ENCODE data around the gene LRP2BP.

Gene LRP2BP

DNA sequence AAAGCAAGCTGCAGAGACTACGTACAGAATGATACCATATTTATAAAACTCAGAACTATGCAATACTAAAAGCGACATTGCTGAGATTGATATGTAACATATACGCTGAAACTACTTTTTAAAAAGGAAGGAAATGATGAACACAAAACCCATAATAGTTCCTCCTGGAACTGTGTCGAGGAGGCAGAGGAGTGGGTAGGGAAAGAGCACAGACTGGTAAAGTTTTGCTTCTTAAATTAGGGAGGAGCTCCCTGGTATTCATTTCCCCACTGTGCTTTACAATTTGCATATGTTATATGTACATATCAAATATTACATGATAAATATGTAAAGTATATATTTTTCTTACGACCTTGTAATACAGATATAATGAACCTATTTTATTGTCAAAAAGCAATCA is 16.1 kb upstream of the LRP2BP start:
- no peak for DNase-seq (ENCODE audit: low read depth)
- TF ChIP-seq, protein P1, sequence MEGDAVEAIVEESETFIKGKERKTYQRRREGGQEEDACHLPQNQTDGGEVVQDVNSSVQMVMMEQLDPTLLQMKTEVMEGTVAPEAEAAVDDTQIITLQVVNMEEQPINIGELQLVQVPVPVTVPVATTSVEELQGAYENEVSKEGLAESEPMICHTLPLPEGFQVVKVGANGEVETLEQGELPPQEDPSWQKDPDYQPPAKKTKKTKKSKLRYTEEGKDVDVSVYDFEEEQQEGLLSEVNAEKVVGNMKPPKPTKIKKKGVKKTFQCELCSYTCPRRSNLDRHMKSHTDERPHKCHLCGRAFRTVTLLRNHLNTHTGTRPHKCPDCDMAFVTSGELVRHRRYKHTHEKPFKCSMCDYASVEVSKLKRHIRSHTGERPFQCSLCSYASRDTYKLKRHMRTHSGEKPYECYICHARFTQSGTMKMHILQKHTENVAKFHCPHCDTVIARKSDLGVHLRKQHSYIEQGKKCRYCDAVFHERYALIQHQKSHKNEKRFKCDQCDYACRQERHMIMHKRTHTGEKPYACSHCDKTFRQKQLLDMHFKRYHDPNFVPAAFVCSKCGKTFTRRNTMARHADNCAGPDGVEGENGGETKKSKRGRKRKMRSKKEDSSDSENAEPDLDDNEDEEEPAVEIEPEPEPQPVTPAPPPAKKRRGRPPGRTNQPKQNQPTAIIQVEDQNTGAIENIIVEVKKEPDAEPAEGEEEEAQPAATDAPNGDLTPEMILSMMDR (IDR thresholded peaks at IDR 0.05; ENCODE audit: insufficient read depth, low read depth, low read length, missing control alignments): no peak
- no peak overlapping the region for H3K4me3 ChIP-seq (ENCODE audit: low read length)

DNA sequence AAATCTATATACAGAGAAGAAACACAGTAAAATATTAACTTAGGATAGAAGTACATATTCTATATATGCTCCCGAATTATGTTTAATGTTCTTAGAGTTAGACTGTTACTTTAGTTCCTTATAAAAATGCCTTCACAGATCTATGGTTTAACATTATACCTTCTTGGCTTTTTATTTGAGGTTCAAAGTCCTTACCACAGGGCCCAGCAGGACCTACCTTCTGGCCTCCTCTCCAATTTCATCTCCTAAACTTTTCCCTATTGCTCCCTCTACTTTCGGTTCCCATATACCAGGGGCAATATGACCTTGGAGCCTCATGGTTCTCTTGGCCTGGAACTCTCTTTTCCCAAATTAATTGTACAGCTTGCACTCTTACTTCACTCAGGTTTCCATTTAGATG is 12.7 kb upstream of the LRP2BP start:
- no peak overlapping the region for H3K4me3 ChIP-seq (ENCODE audit: low read length)
- TF ChIP-seq, protein P1 (IDR thresholded peaks at IDR 0.05; ENCODE audit: insufficient read depth, low read depth, low read length, missing control alignments): no peak

DNA sequence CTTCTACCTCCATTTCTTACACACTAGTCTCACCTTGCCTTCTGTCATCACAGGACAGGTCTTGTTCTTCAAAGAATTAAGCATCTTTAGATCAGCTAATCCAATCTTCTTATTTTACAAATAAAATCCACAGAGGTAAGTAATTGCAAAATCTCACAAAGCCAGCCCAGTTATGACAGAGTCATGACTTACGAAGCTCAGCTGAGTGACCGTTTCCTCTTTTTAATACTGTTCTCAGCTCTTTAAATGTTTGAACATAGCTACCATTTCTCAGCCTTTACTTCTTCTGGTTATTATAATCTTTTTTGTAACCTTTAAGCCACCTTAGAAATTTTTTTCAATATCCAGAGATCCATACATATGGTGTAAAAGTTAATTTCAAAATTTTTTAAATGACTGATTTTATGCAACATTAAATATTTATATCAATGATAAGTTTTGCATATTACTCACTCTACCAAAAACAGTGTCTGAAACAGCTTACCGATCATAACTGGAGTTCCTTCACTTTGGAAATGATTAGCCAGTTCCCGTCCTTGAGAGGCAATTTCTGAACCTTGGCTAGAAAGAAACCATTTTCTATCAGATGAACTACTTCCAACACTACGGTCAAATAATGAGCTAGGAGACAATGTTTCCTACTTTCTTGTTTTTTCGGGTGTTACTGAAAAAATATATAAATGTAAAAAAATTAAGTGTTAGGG is 9.7 kb upstream of the LRP2BP start:
- H3K4me3 ChIP-seq (ENCODE audit: low read length): no peak overlapping the region
- no peak for DNase-seq (ENCODE audit: low read depth)
- TF ChIP-seq, protein P1 (IDR thresholded peaks at IDR 0.05; ENCODE audit: insufficient read depth, low read depth, low read length, missing control alignments): no peak

More for the DNA sequence above, 12.7 kb upstream of the LRP2BP start:
- no peak for DNase-seq (ENCODE audit: low read depth)

DNA sequence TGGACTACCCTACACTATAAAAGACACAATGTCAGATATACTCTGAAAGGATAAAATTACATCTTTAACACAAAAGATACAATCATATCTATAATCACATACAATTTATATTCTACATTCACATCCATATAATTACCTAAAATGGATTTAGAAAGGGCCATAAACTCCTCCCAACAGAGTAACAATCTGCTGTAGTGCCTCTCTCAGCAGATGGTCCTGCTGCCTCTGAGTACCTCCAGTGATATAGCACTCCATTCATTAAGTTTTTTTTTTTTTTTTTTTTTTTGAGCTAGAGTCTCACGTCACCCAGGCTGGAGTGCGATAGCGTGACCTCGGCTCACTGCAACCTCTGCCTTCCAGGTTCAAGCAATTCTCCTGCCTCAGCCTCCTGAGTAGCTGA is 8.3 kb upstream of the LRP2BP start:
- TF ChIP-seq, protein P1 (IDR thresholded peaks at IDR 0.05; ENCODE audit: insufficient read depth, low read depth, low read length, missing control alignments): no peak

DNA sequence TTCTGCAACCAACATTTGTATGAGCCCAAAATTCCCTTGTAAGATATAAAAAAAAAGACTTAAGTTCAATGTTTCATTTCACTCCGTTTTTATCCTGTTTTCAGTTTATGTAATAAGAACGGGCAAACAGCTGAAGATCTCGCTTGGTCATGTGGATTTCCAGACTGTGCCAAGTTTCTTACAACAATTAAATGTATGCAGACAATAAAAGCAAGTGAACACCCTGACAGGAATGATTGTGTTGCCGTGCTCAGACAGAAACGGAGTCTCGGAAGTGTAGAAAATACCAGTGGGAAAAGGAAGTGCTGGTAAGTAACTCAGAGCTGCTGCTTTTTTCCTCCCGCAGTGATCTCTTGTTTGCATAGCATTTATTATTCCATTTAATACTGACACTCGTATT is 3.7 kb upstream of the LRP2BP start:
- TF ChIP-seq, protein P1 (IDR thresholded peaks at IDR 0.05; ENCODE audit: insufficient read depth, low read depth, low read length, missing control alignments): no peak
- peak; percentile 22 for DNase-seq (ENCODE audit: low read depth)
- H3K4me3 ChIP-seq (ENCODE audit: low read length): no peak overlapping the region

More for the DNA sequence above, 8.3 kb upstream of the LRP2BP start:
- H3K4me3 ChIP-seq (ENCODE audit: low read length): no peak overlapping the region
- no peak for DNase-seq (ENCODE audit: low read depth)

DNA sequence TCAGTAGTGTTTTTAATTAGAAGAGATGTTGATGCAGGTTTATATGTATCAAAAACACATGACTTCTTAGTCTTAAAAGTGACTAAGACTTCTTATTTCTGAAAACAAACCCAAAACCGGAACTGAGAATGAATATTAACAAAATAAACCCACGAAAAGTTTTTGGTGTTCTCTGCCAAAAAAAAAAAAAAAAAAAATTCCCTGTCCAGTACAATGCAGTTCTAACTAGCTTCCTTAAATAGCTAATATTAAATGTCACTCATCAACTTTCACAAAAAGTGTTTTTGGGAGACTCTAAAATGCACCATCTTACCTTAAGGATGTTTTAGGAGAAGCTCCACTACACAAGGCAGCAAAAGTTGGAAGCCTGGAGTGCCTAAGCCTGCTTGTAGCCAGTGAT is 2.9 kb upstream of the LRP2BP start:
- TF ChIP-seq, protein P1 (IDR thresholded peaks at IDR 0.05; ENCODE audit: insufficient read depth, low read depth, low read length, missing control alignments): no peak
- no peak overlapping the region for H3K4me3 ChIP-seq (ENCODE audit: low read length)
- no peak for DNase-seq (ENCODE audit: low read depth)

All from epithelial cell of esophagus (primary cell).